Measurements from ENCODE around the gene SFXN1.

DNA sequence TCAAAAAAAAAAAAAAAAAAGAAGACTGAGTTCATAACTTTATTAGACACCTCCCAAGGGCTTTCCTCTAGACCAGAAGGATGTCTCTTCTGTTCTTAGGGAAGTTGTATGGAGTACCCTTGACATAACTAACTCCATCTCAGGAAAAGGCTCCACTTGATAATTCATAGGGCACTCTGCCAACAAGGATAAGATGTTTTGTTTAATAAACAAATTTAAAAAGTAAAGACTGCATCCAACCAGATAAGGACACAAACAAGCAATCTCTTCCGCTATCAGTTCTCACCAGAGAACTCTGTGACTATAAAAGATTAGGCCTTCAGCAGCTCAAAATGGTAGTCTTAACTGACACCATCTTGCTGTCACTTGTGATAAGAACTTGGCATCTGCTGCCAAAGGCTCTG is 65.8 kb downstream of the SFXN1 start:
- TF ChIP-seq SIN3A (IDR thresholded peaks at IDR 0.05; ENCODE audit: borderline replicate concordance in 2 of 2, control insufficient read depth in 1 of 2, low read depth in 2 of 2, low read length in 2 of 2) (no peak), NCOA2 (IDR thresholded peaks at IDR 0.05; ENCODE audit: partially characterized antibody in 2 of 2) (no peak), RAD21 (CRISPR knock-in tag; conservative IDR thresholded peaks at IDR 0.05 in 1 of 2, IDR thresholded peaks at IDR 0.05 in 1 of 2) (no peak), TAF1 (IDR thresholded peaks at IDR 0.05; ENCODE audit: control insufficient read depth, extremely low read depth, insufficient read depth, low read length, severe bottlenecking) (no peak), SRF (CRISPR knock-in tag; IDR thresholded peaks at IDR 0.05) (no peak), POLR2AphosphoS5 (IDR thresholded peaks at IDR 0.05; ENCODE audit: control insufficient read depth, insufficient read depth, low read depth, low read length) (no peak), ZBTB33 (CRISPR knock-in tag; IDR thresholded peaks at IDR 0.05) (no peak), ZNF668 (CRISPR knock-in tag; IDR thresholded peaks at IDR 0.05) (no peak), ZC3H4 (CRISPR knock-in tag; IDR thresholded peaks at IDR 0.05; ENCODE audit: borderline replicate concordance) (no peak), ZNF354B (CRISPR knock-in tag; IDR thresholded peaks at IDR 0.05) (no peak)
- TF ChIP-seq, protein P1, sequence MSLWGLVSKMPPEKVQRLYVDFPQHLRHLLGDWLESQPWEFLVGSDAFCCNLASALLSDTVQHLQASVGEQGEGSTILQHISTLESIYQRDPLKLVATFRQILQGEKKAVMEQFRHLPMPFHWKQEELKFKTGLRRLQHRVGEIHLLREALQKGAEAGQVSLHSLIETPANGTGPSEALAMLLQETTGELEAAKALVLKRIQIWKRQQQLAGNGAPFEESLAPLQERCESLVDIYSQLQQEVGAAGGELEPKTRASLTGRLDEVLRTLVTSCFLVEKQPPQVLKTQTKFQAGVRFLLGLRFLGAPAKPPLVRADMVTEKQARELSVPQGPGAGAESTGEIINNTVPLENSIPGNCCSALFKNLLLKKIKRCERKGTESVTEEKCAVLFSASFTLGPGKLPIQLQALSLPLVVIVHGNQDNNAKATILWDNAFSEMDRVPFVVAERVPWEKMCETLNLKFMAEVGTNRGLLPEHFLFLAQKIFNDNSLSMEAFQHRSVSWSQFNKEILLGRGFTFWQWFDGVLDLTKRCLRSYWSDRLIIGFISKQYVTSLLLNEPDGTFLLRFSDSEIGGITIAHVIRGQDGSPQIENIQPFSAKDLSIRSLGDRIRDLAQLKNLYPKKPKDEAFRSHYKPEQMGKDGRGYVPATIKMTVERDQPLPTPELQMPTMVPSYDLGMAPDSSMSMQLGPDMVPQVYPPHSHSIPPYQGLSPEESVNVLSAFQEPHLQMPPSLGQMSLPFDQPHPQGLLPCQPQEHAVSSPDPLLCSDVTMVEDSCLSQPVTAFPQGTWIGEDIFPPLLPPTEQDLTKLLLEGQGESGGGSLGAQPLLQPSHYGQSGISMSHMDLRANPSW (CRISPR knock-in tag; IDR thresholded peaks at IDR 0.05): no peak
- TF ChIP-seq, protein P2, sequence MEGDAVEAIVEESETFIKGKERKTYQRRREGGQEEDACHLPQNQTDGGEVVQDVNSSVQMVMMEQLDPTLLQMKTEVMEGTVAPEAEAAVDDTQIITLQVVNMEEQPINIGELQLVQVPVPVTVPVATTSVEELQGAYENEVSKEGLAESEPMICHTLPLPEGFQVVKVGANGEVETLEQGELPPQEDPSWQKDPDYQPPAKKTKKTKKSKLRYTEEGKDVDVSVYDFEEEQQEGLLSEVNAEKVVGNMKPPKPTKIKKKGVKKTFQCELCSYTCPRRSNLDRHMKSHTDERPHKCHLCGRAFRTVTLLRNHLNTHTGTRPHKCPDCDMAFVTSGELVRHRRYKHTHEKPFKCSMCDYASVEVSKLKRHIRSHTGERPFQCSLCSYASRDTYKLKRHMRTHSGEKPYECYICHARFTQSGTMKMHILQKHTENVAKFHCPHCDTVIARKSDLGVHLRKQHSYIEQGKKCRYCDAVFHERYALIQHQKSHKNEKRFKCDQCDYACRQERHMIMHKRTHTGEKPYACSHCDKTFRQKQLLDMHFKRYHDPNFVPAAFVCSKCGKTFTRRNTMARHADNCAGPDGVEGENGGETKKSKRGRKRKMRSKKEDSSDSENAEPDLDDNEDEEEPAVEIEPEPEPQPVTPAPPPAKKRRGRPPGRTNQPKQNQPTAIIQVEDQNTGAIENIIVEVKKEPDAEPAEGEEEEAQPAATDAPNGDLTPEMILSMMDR (IDR thresholded peaks at IDR 0.05 in 2 of 3, conservative IDR thresholded peaks at IDR 0.05 in 1 of 3; ENCODE audit: insufficient read depth in 2 of 3, low read depth in 1 of 3, low read length in 3 of 3): no peak

Measured in K562 (cell line).